Measurements from ENCODE around the gene FHIP2A. TPM values are rescaled to one million over a fixed set of nuclear protein-coding genes. Genes with fewer than 3 reads are reported as not detected.

The FHIP2A gene
- total RNA-seq (2014; rRNA removed; shearing (Covaris generic)), result 4.2 and 10.1 TPM in 2 replicates
- total RNA-seq (2022), result 13.2 and 15.9 TPM in 2 replicates
- percentile 62 among the genes with signal in this experiment for Bru-seq, nascent RNA
- percentile 44 among the genes with signal in this experiment for BruChase-seq, experiment 1, labeled RNA remaining after a 6-hour chase
- percentile 61 among the genes with signal in this experiment for BruChase-seq, experiment 2, labeled RNA remaining after a 2-hour chase
- long read RNA-seq, full-length matches to known transcripts, result 24 of 36 reads
- long read RNA-seq, partial matches to known transcripts, result 2 of 36 reads
- long read RNA-seq, other reads (novel, unspliced or antisense), result 10 of 36 reads

GRCh38 chr10:114821293-114821914, at the start of gene FHIP2A:
FHIP2A (plus strand) TSS chr10:114821780; CDS start chr10:114822079, 299 bp downstream.
- Histone ChIP-seq H3K4me2 (ENCODE audit: low read length) (peak within 1 kb of the TSS; percentile 80), H2AFZ (ENCODE audit: low read length) (peak within 1 kb of the TSS; percentile 85), H3K4me3 (ENCODE audit: low read depth, low read length, poor library complexity, severe bottlenecking) (peak within 1 kb of the TSS; percentile 80), H4K20me1 (ENCODE audit: insufficient read depth, low read length) (no peaks in the 10 kb centered on the region), H3K9me2 (ENCODE audit: insufficient read depth, low read length) (no peaks in the 10 kb centered on the region), H3K9me3 (ENCODE audit: low read length) (no peaks in the 10 kb centered on the region), H3K27ac (ENCODE audit: low read depth, low read length, poor library complexity, severe bottlenecking) (peak within 1 kb of the TSS; percentile 72), H3K4me1 (ENCODE audit: insufficient read depth, low read length, poor library complexity, severe bottlenecking) (peaks cover 13% of the 10 kb centered on the region), H3K79me2 (ENCODE audit: insufficient read depth, low read depth, low read length) (peaks cover 37% of the 10 kb centered on the region; the same call in 1 of the 2 replicates), H3K36me3 (ENCODE audit: insufficient read depth, low read length) (no peaks in the 10 kb centered on the region)
- intact Hi-C loops (cut with micrococcal nuclease; ENCODE audit: unreplicated experiment), result loop anchor here (5.0 to 10.0 kb wide), 4 partner anchors 56 to 647 kb away; partner anchors contain the start of genes CCDC186 and TDRD1
- POLR2A ChIA-PET, result interaction anchor here (0.7 to 1.6 kb wide), 5 partner anchors 9 to 350 kb away, joined by 3 to 4 read pairs (median 3); no protein-coding TSS in a partner anchor
- CTCF ChIA-PET (ENCODE audit: unreplicated experiment), result interaction anchor here (1.5 to 1.8 kb wide), 2 partner anchors 9 to 58 kb away, joined by 4 to 6 read pairs; no protein-coding TSS in a partner anchor
- peak; percentile 88 for DNase-seq (ENCODE audit: low spot score)
- BruUV-seq (replicated peaks), result no TSS peak
- TF ChIP-seq, protein P1, sequence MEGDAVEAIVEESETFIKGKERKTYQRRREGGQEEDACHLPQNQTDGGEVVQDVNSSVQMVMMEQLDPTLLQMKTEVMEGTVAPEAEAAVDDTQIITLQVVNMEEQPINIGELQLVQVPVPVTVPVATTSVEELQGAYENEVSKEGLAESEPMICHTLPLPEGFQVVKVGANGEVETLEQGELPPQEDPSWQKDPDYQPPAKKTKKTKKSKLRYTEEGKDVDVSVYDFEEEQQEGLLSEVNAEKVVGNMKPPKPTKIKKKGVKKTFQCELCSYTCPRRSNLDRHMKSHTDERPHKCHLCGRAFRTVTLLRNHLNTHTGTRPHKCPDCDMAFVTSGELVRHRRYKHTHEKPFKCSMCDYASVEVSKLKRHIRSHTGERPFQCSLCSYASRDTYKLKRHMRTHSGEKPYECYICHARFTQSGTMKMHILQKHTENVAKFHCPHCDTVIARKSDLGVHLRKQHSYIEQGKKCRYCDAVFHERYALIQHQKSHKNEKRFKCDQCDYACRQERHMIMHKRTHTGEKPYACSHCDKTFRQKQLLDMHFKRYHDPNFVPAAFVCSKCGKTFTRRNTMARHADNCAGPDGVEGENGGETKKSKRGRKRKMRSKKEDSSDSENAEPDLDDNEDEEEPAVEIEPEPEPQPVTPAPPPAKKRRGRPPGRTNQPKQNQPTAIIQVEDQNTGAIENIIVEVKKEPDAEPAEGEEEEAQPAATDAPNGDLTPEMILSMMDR (conservative IDR thresholded peaks at IDR 0.05; ENCODE audit: low read length), result peak; percentile 51
- TF ChIP-seq EZH2phosphoT487 (IDR thresholded peaks at IDR 0.05; ENCODE audit: borderline replicate concordance, low read depth, low read length), result no peak

DNA sequence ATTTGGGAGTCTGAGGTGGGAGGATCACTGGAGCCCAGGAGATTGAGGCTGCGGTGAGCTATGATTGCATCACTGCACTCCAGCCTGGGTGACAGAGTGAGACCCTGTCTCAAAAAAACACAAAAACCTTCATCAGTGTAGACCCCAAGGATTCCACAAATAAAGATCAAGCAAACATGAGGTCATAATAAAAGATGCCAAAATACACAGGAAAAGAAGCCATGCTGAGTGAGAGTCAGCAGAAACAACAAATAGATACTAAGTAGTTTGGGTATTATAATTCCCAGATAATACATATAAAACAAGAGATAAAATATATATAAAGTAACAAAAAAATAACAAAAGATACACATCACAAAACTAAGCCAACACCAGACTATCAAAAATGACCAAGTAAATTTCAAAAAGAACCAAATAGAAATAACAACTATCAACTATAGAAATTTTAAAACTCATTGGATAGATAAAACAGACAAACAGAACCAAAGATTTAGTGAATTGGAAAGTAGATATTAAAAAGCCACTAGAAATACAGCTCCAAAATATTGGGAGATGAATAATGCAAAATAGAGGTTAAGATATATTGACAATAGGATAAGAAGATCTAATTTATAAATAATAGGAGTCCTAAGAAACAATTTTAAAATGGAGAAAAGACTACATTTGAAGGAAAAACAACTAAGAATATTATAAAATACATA, 48.9 kb upstream of the FHIP2A start:
- Histone ChIP-seq H3K9me3 (ENCODE audit: low read length) (no peaks in the 10 kb centered on the region), H4K20me1 (ENCODE audit: insufficient read depth, low read length) (no peaks in the 10 kb centered on the region), H3K9me2 (ENCODE audit: insufficient read depth, low read length) (no peaks in the 10 kb centered on the region), H3K4me1 (ENCODE audit: insufficient read depth, low read length, poor library complexity, severe bottlenecking) (no peaks in the 10 kb centered on the region), H2AFZ (ENCODE audit: low read length) (no peak overlapping the region), H3K4me3 (ENCODE audit: low read depth, low read length, poor library complexity, severe bottlenecking) (no peak overlapping the region), H3K4me2 (ENCODE audit: low read length) (no peak overlapping the region), H3K36me3 (ENCODE audit: insufficient read depth, low read length) (no peaks in the 10 kb centered on the region), H3K79me2 (ENCODE audit: insufficient read depth, low read depth, low read length) (no peaks in the 10 kb centered on the region), H3K27ac (ENCODE audit: low read depth, low read length, poor library complexity, severe bottlenecking) (no peak overlapping the region)
- no peak for DNase-seq (ENCODE audit: low spot score)
- no TSS peak for BruUV-seq (replicated peaks)
- ChIA-PET POLR2A (no interaction called here), CTCF (ENCODE audit: unreplicated experiment) (no interaction called here)
- TF ChIP-seq EZH2phosphoT487 (IDR thresholded peaks at IDR 0.05; ENCODE audit: borderline replicate concordance, low read depth, low read length), result no peak
- TF ChIP-seq, protein P1 (conservative IDR thresholded peaks at IDR 0.05; ENCODE audit: low read length), result no peak
- intact Hi-C loops (cut with micrococcal nuclease; ENCODE audit: unreplicated experiment), result no loop called here

Data from OCI-LY7 (cell line).